Cardiac muscle cell (in vitro differentiated cells and primary cell): ENCODE results near the gene VAV3. TPM values are rescaled to one million over a fixed set of nuclear protein-coding genes. Genes with fewer than 3 reads are reported as not detected.

Experiments used
- DNase-seq, 2 donors: peaks; one replicate each; pipeline versions ENCODE4 v3.0.0 to v3.0.0-alpha.2; 2010 to 2017; ENCODE audit warnings: low read depth in 1 of 2, low spot score in 1 of 2
- H3K27ac ChIP-seq: fragments of 200-600 bp; sonication (generic); 2 replicates; pipeline ENCODE4 v1.5.1; 2016
- H3K27me3 ChIP-seq: fragments of 200-600 bp; sonication (generic); 2 replicates; pipeline ENCODE4 v1.6.0; 2016; ENCODE audit warnings: control low read depth
- H3K36me3 ChIP-seq: fragments of 200-600 bp; sonication (generic); 2 replicates; pipeline ENCODE4 v1.5.1; 2016; ENCODE audit warnings: control low read depth
- H3K4me1 ChIP-seq: fragments of 200-600 bp; sonication (generic); 2 replicates; pipeline ENCODE4 v1.8.1; 2017; ENCODE audit warnings: low read depth, mild to moderate bottlenecking, mixed run types
- H3K4me3 ChIP-seq: fragments of 200-600 bp; sonication (generic); 2 replicates; pipeline ENCODE4 v1.5.1; 2016; ENCODE audit warnings: mild to moderate bottlenecking
- H3K9me3 ChIP-seq: fragments of 200-600 bp; sonication (generic); 2 replicates; pipeline ENCODE4 v1.5.1; 2017; ENCODE audit warnings: low read depth, mild to moderate bottlenecking, control low read depth
- polyA plus RNA-seq: library from polyadenylated mRNA; unstranded; fragments of >200 nt; fragmentation: Nextera tagmentation; extraction: Ambion mirVana; gene quantifications from 2 replicates; pipeline ENCODE4 v1.2.1, GENCODE V29; 2016
- total RNA-seq: library from RNA; depleted of rRNA; stranded (reverse); fragments of >200 nt; gene quantifications from 2 replicates; pipeline ENCODE4 v1.2.3, GENCODE V29; 2016
- TF ChIP-seq, protein P1 (sequence below): IDR thresholded peaks from 2 replicates; pipeline ENCODE4 v1.5.1; 2012; ENCODE audit warnings: low read depth, mild to moderate bottlenecking, low read length

Gene VAV3
- total and polyA plus RNA-seq, 2 experiments from 2014 or later = 0.33 to 0.86 TPM

DNA sequence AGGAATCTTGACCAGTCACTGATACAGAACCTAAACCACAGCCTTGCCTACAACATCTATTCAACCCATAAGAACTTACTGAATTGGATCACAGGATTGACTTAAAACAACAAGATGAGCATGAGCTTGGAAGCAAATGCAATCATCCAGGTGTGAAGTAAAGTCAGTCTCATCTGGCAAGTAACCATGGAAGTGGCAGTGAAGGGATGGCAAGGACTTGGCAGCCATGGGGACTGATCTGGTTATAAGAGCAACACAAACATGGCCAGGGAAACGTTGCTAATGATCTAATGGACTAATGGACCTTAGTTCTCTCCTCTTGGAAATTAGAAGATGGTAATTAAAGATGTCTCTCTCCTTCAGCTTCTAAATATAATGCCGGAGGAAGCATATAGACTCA, 133.1 kb downstream of the VAV3 start:
- no peak for DNase-seq
- H3K9me3 ChIP-seq = no peaks in the 10 kb centered on the region
- TF ChIP-seq, protein P1, sequence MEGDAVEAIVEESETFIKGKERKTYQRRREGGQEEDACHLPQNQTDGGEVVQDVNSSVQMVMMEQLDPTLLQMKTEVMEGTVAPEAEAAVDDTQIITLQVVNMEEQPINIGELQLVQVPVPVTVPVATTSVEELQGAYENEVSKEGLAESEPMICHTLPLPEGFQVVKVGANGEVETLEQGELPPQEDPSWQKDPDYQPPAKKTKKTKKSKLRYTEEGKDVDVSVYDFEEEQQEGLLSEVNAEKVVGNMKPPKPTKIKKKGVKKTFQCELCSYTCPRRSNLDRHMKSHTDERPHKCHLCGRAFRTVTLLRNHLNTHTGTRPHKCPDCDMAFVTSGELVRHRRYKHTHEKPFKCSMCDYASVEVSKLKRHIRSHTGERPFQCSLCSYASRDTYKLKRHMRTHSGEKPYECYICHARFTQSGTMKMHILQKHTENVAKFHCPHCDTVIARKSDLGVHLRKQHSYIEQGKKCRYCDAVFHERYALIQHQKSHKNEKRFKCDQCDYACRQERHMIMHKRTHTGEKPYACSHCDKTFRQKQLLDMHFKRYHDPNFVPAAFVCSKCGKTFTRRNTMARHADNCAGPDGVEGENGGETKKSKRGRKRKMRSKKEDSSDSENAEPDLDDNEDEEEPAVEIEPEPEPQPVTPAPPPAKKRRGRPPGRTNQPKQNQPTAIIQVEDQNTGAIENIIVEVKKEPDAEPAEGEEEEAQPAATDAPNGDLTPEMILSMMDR = no peak
- no peak overlapping the region for H3K4me3 ChIP-seq
- no peak overlapping the region for H3K27ac ChIP-seq
- H3K27me3 ChIP-seq = no peaks in the 10 kb centered on the region
- H3K4me1 ChIP-seq = no peaks in the 10 kb centered on the region
- H3K36me3 ChIP-seq = no peaks in the 10 kb centered on the region

DNA sequence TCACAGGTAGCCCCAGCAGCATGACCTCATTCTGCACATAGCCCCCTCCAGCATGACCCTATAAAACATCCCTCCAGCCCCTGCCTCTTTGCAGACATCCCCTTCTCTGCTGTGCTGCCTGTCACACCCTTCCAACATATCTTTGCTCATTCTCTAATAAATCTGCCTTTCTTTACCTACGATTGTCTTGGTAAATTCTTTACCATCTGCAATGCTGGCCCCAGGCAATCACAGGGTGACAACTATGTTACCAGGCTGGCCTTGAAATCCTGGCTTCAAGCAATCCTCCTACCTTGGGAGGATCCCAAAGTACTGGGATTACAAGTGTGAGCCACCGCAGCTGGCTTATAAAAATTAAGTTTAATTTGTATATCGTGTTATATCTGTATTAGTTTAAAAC, 134.5 kb downstream of the VAV3 start:
- no peaks in the 10 kb centered on the region for H3K9me3 ChIP-seq

DNA sequence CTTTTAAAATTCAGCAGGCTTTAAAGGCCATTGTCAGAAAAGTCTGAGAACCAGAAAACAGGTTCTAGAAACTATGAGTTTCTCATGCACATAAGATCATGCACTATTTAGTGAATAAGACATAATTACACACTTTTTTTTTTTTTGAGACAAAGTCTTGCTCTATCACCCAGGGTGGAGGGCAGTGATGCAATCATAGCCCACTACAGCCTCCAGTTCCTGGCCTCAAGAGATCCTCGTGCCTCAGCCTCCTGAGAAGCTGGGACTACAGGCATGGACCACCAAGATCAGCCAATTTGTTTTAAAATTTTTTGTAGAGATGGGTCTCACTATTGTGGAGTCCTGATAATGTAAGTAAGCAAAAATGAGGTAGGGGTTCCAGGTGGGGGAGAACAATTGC, 134.9 kb downstream of the VAV3 start:
- DNase-seq = no peak
- no peaks in the 10 kb centered on the region for H3K36me3 ChIP-seq
- H3K4me3 ChIP-seq = no peak overlapping the region
- TF ChIP-seq, protein P1 = no peak
- H3K4me1 ChIP-seq = no peaks in the 10 kb centered on the region
- no peak overlapping the region for H3K27ac ChIP-seq
- no peaks in the 10 kb centered on the region for H3K27me3 ChIP-seq
- no peaks in the 10 kb centered on the region for H3K9me3 ChIP-seq

More for the DNA sequence above, 134.5 kb downstream of the VAV3 start:
- TF ChIP-seq, protein P1 = no peak
- Histone ChIP-seq H3K27ac (no peak overlapping the region), H3K4me1 (no peaks in the 10 kb centered on the region), H3K36me3 (no peaks in the 10 kb centered on the region), H3K4me3 (no peak overlapping the region), H3K27me3 (no peaks in the 10 kb centered on the region)
- no peak for DNase-seq

DNA sequence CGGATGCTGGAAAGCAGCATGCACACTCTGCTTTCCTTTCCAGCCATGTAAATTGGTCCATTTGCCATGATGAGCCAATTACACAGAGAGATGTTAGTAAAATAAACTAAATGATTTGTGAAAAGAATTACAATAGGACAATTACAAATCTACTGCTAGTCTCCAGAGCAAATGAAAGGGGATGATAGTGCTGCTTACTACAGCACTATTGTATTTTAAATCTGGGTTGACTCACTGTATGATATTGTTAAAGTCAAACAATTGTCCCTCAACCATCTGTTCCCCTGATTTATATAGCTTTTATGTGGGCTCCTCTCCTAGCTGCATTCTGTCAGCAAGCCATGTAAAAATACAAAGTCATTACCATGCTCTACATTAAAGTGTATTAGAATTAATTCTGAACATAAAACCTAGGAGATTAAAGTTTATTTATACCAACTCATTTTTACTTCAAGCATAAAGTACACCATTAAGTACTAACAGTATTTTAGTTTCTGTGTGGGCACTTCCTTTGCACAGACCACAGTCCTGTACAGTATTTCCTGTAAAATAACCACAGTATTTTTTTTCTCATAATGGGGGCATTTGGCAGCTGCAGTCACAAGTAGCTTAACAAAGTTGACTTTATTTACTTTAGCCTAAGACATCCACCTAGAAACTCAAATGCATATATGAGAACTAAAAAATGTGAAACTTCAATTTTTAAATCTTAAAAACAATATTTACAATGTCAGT, 135.8 kb downstream of the VAV3 start:
- TF ChIP-seq, protein P1 = no peak
- Histone ChIP-seq H3K9me3 (no peaks in the 10 kb centered on the region), H3K27me3 (no peaks in the 10 kb centered on the region), H3K4me1 (no peaks in the 10 kb centered on the region), H3K36me3 (no peaks in the 10 kb centered on the region), H3K4me3 (no peak overlapping the region), H3K27ac (no peak overlapping the region)
- peak in 1 of 2 donors; percentile 65 for DNase-seq

DNA sequence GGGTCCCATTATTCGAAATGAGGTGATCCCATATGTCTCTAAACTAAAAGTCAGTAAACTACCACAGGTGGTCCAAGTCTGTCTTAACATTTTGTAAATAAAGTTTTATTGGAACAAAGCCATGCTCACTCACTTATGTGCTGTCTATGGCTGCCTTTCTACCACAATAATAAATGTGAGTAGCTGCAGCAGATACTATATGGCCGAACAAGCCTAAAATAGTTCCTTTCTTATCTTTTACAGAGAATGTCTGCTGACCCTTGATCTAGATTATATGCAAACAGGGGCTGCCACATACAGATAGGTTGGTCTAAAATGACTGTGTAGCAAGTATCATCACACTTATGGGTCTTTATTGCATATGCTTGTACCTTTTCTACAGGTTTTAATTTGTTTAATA, 140.0 kb downstream of the VAV3 start:
- Histone ChIP-seq H3K27me3 (no peaks in the 10 kb centered on the region), H3K27ac (no peak overlapping the region), H3K4me3 (no peak overlapping the region), H3K36me3 (no peaks in the 10 kb centered on the region), H3K4me1 (no peaks in the 10 kb centered on the region), H3K9me3 (no peaks in the 10 kb centered on the region)
- DNase-seq = no peak
- TF ChIP-seq, protein P1 = no peak
